Neural cell (in vitro differentiated cells): ENCODE data around the gene PRSS33. TPM values are rescaled to one million over a fixed set of nuclear protein-coding genes. Genes with fewer than 3 reads are reported as not detected.

Experiments used
- H2AFZ ChIP-seq: fragments of 200-600, 300-800 bp; sonication (generic), shearing (Covaris generic); 2 replicates; pipeline ENCODE4 v1.6.0; 2014; ENCODE audit warnings: low read depth, mild to moderate bottlenecking, antibody characterized with exemption, low read length, moderate library complexity
- H3F3A ChIP-seq: fragments of 200-600 bp; shearing (Covaris generic); 2 replicates; pipeline ENCODE4 v1.6.1; 2016; ENCODE audit warnings: mild to moderate bottlenecking, moderate library complexity, mixed read lengths, antibody characterized with exemption, low read length; ENCODE audit not compliant: insufficient read depth, poor library complexity, severe bottlenecking
- H3K27ac ChIP-seq: fragments of 200-600, 300-800 bp; sonication (generic), shearing (Covaris generic); 2 replicates; pipeline ENCODE4 v1.5.1; 2014; ENCODE audit warnings: mild to moderate bottlenecking, low read length, moderate library complexity
- H3K27me3 ChIP-seq: fragments of 300-800, 200-600 bp; sonication (generic), shearing (Covaris generic); 2 replicates; pipeline ENCODE4 v1.6.0; 2014; ENCODE audit warnings: mild to moderate bottlenecking, low read depth, low read length, moderate library complexity; ENCODE audit not compliant: insufficient read depth
- H3K36me3 ChIP-seq: fragments of 300-800, 200-600 bp; sonication (generic), shearing (Covaris generic); 2 replicates; pipeline ENCODE4 v1.5.1; 2014; ENCODE audit warnings: mild to moderate bottlenecking, antibody characterized with exemption, low read length, moderate library complexity; ENCODE audit not compliant: insufficient read depth
- H3K4me2 ChIP-seq: fragments of 300-800, 200-600 bp; sonication (generic), shearing (Covaris generic); 2 replicates; pipeline ENCODE4 v1.6.0; 2014; ENCODE audit warnings: mild to moderate bottlenecking, low read length
- H3K4me3 ChIP-seq: fragments of 300-800, 200-600 bp; sonication (generic), shearing (Covaris generic); 2 replicates; pipeline ENCODE4 v1.5.1; 2014; ENCODE audit warnings: mild to moderate bottlenecking, low read length, moderate library complexity
- H3K79me2 ChIP-seq: fragments of 200-600 bp; shearing (Covaris generic); replicated peaks from 2 replicates; pipeline ENCODE4 v1.6.0; 2014; ENCODE audit warnings: mild to moderate bottlenecking, low read length, moderate library complexity; ENCODE audit not compliant: insufficient read depth
- H3K9ac ChIP-seq: fragments of 300-800, 200-600 bp; sonication (generic), shearing (Covaris generic); 2 replicates; pipeline ENCODE4 v1.6.1; 2016; ENCODE audit warnings: mild to moderate bottlenecking, low read length, mixed read lengths
- H3K9me2 ChIP-seq: fragments of 200-600 bp; shearing (Covaris generic); 2 replicates; pipeline ENCODE4 v1.6.1; 2016; ENCODE audit warnings: mild to moderate bottlenecking, low read length, mixed read lengths; ENCODE audit not compliant: insufficient read depth
- H3K9me3 ChIP-seq: fragments of 200-600, 300-800 bp; sonication (generic), shearing (Covaris generic); 2 replicates; pipeline ENCODE4 v1.6.1; 2016; ENCODE audit warnings: mild to moderate bottlenecking, mixed run types, low read length, moderate library complexity, mixed read lengths
- H4K20me1 ChIP-seq: fragments of 200-600 bp; shearing (Covaris generic); 2 replicates; pipeline ENCODE4 v1.6.1; 2016; ENCODE audit warnings: mild to moderate bottlenecking, mixed run types; ENCODE audit not compliant: insufficient read depth
- EP300 ChIP-seq: fragments of 450-650 bp; conservative IDR thresholded peaks from 2 replicates; pipeline ENCODE4 v1.6.1; 2014; ENCODE audit warnings: antibody characterized with exemption, mild to moderate bottlenecking, moderate library complexity; ENCODE audit not compliant: poor library complexity, severe bottlenecking
- EZH2 ChIP-seq: fragments of 200-600, 300-800 bp; shearing (Covaris generic), sonication (generic); IDR thresholded peaks from 2 replicates; pipeline ENCODE4 v1.6.1; 2014; ENCODE audit warnings: antibody characterized with exemption, low read length, borderline replicate concordance, mild to moderate bottlenecking; ENCODE audit not compliant: insufficient read depth, poor library complexity, severe bottlenecking
- MXI1 ChIP-seq: fragments of 450-650 bp; conservative IDR thresholded peaks from 2 replicates; pipeline ENCODE4 v1.6.1; 2014; ENCODE audit warnings: antibody characterized with exemption, mild to moderate bottlenecking; ENCODE audit not compliant: poor library complexity, severe bottlenecking
- POLR2AphosphoS5 ChIP-seq: IDR thresholded peaks from 2 replicates; pipeline ENCODE4 v1.6.1; 2012
- RAD21 ChIP-seq: fragments of 450-650 bp; conservative IDR thresholded peaks from 2 replicates; pipeline ENCODE4 v1.6.1; 2014; ENCODE audit warnings: antibody characterized with exemption, mild to moderate bottlenecking, moderate library complexity
- SMC3 ChIP-seq: fragments of 450-650 bp; conservative IDR thresholded peaks from 2 replicates; pipeline ENCODE4 v1.6.1; 2014; ENCODE audit warnings: antibody characterized with exemption, mild to moderate bottlenecking, moderate library complexity; ENCODE audit not compliant: poor library complexity
- TAF1 ChIP-seq: IDR thresholded peaks from 2 replicates; pipeline ENCODE4 v1.6.1; 2012; ENCODE audit warnings: low read depth
- polyA plus RNA-seq: library from polyadenylated mRNA; depleted of rRNA; stranded (reverse); fragments of >200 nt; gene quantifications from 2 replicates; pipeline ENCODE4 v1.2.3, GENCODE V29; 2014
- TF ChIP-seq, protein P1 (sequence below): IDR thresholded peaks from 2 replicates; pipeline ENCODE4 v1.6.1; 2012; ENCODE audit warnings: borderline replicate concordance
- TF ChIP-seq, protein P2 (sequence below): fragments of 450-650 bp; IDR thresholded peaks from 2 replicates; pipeline ENCODE4 v1.5.1; 2014; ENCODE audit warnings: antibody characterized with exemption, mild to moderate bottlenecking, moderate library complexity; ENCODE audit not compliant: poor library complexity, severe bottlenecking

The PRSS33 gene
- polyA plus RNA-seq, 1 donor from 2014 or later = not detected

DNA sequence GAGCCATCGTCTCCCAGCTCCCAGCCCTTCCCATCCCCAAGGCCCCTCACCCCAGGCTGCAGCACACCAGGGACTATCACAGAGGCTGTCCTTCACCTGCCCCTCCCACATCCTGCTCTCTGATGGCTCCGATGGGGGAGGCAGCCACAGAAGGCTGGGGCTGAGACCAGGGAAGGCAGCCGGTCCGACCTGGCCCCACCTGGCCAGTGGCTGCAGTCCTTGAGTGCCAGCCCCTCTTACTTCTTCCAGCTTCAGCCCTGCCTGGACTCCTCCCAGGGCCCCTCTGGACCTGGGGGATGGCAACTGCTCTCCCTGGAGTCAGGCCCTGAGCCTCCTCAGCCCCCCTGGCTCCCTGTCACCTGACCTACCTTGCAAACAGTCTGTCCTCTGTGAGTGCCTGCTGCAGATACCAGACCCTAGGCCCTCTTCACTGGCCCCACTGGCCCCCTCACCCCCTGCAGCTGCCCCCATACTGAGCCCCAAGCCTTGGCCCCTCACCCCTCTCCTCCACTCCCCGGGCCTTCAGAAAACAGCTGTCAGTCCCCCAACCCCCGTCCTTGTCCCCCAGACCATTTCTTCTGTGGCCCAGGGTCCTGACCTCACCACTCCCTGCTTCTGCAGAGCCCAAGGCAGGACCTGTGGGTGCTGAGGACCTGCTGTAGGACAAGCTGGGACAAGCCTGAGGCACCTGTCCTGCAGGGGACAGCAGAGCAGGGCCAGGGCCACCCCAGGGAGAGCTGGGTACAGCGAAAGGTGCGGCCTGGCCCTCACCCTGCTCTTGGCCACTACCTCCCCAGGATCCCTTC lies 47.5 kb downstream of the PRSS33 start:
- H3K36me3 ChIP-seq = no peaks in the 10 kb centered on the region
- H3K79me2 ChIP-seq = no peaks in the 10 kb centered on the region
- H3K9ac ChIP-seq = no peak overlapping the region
- no peak overlapping the region for H3K4me2 ChIP-seq
- no peaks in the 10 kb centered on the region for H4K20me1 ChIP-seq
- H3K27ac ChIP-seq = no peak overlapping the region
- H3K4me3 ChIP-seq = no peak overlapping the region
- no peaks in the 10 kb centered on the region for H3K9me2 ChIP-seq
- no peaks in the 10 kb centered on the region for H3F3A ChIP-seq
- no peaks in the 10 kb centered on the region for H3K27me3 ChIP-seq
- no peaks in the 10 kb centered on the region for H3K9me3 ChIP-seq
- H2AFZ ChIP-seq = no peak overlapping the region
- no peak for TF ChIP-seq EP300
- TF ChIP-seq, protein P1, sequence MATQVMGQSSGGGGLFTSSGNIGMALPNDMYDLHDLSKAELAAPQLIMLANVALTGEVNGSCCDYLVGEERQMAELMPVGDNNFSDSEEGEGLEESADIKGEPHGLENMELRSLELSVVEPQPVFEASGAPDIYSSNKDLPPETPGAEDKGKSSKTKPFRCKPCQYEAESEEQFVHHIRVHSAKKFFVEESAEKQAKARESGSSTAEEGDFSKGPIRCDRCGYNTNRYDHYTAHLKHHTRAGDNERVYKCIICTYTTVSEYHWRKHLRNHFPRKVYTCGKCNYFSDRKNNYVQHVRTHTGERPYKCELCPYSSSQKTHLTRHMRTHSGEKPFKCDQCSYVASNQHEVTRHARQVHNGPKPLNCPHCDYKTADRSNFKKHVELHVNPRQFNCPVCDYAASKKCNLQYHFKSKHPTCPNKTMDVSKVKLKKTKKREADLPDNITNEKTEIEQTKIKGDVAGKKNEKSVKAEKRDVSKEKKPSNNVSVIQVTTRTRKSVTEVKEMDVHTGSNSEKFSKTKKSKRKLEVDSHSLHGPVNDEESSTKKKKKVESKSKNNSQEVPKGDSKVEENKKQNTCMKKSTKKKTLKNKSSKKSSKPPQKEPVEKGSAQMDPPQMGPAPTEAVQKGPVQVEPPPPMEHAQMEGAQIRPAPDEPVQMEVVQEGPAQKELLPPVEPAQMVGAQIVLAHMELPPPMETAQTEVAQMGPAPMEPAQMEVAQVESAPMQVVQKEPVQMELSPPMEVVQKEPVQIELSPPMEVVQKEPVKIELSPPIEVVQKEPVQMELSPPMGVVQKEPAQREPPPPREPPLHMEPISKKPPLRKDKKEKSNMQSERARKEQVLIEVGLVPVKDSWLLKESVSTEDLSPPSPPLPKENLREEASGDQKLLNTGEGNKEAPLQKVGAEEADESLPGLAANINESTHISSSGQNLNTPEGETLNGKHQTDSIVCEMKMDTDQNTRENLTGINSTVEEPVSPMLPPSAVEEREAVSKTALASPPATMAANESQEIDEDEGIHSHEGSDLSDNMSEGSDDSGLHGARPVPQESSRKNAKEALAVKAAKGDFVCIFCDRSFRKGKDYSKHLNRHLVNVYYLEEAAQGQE = no peak
- TF ChIP-seq TAF1 = no peak
- no peak for TF ChIP-seq EZH2
- TF ChIP-seq, protein P2, sequence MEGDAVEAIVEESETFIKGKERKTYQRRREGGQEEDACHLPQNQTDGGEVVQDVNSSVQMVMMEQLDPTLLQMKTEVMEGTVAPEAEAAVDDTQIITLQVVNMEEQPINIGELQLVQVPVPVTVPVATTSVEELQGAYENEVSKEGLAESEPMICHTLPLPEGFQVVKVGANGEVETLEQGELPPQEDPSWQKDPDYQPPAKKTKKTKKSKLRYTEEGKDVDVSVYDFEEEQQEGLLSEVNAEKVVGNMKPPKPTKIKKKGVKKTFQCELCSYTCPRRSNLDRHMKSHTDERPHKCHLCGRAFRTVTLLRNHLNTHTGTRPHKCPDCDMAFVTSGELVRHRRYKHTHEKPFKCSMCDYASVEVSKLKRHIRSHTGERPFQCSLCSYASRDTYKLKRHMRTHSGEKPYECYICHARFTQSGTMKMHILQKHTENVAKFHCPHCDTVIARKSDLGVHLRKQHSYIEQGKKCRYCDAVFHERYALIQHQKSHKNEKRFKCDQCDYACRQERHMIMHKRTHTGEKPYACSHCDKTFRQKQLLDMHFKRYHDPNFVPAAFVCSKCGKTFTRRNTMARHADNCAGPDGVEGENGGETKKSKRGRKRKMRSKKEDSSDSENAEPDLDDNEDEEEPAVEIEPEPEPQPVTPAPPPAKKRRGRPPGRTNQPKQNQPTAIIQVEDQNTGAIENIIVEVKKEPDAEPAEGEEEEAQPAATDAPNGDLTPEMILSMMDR = no peak
- no peak for TF ChIP-seq RAD21
- no peak for TF ChIP-seq SMC3
- TF ChIP-seq MXI1 = no peak
- no peak for TF ChIP-seq POLR2AphosphoS5

DNA sequence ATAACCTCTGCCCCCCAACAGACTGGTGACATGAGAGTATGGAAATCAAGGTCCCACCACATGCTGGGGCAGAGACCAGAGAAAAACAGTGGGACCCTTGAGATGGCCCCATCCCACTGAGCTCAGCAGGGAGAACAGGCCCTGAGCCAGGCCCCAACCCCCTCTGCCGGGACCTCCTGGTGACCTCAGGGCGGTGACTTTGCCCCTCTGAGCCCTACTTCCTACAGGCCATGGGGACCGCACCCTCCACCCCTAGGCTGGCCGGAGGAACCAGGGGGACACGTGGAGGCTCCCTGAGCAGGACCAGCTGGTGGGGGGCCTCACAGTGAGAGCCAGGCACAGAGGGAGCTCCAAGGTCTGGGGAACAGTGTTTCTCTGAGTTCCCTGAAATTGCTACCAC lies 48.7 kb downstream of the PRSS33 start:
- no peaks in the 10 kb centered on the region for H3F3A ChIP-seq
- no peak overlapping the region for H3K4me2 ChIP-seq
- H4K20me1 ChIP-seq = no peaks in the 10 kb centered on the region
- H3K27me3 ChIP-seq = no peaks in the 10 kb centered on the region
- H3K9me3 ChIP-seq = no peaks in the 10 kb centered on the region
- H2AFZ ChIP-seq = no peak overlapping the region
- no peak overlapping the region for H3K4me3 ChIP-seq
- H3K36me3 ChIP-seq = no peaks in the 10 kb centered on the region
- no peak overlapping the region for H3K9ac ChIP-seq
- no peak overlapping the region for H3K27ac ChIP-seq
- no peak for TF ChIP-seq EP300
- TF ChIP-seq RAD21 = no peak
- TF ChIP-seq EZH2 = no peak
- TF ChIP-seq, protein P1 = no peak
- TF ChIP-seq, protein P2 = no peak
- no peak for TF ChIP-seq SMC3
- TF ChIP-seq TAF1 = no peak
- no peaks in the 10 kb centered on the region for H3K9me2 ChIP-seq
- H3K79me2 ChIP-seq = no peaks in the 10 kb centered on the region
